GM18505 (cell line): ENCODE data around the gene SORCS2.

Experiments used
- ATAC-seq: cut with Tn5 transposase; IDR thresholded peaks from one replicate; pipeline ENCODE4 v1.9.1; 2021; ENCODE audit not compliant: unreplicated experiment
- POLR2A ChIP-seq: IDR thresholded peaks from 4 replicates; pipeline ENCODE4 v1.6.1; 2011; ENCODE audit warnings: borderline replicate concordance; ENCODE audit not compliant: insufficient read depth, insufficient read length; ENCODE audit errors: extremely low read depth

Gene SORCS2

GRCh38 chr4:7323872-7324650 lies 131.7 kb downstream of the SORCS2 start:
- ATAC-seq, result no peak
- TF ChIP-seq POLR2A, result no peak

- no peak for ATAC-seq
- no peak for TF ChIP-seq POLR2A
These were observed 132.3 kb downstream of the SORCS2 start for GRCh38 chr4:7324651-7325121.

- ATAC-seq, result no peak
- no peak for TF ChIP-seq POLR2A
These were observed 133.2 kb downstream of the SORCS2 start for GRCh38 chr4:7325541-7325940.

GRCh38 chr4:7326306-7326692 lies 134.0 kb downstream of the SORCS2 start:
- no peak for ATAC-seq
- no peak for TF ChIP-seq POLR2A

- no peak for ATAC-seq
These were observed 134.5 kb downstream of the SORCS2 start for GRCh38 chr4:7326693-7327340.

GRCh38 chr4:7327341-7327885 lies 135.1 kb downstream of the SORCS2 start:
- no peak for TF ChIP-seq POLR2A
- ATAC-seq, result no peak

More at GRCh38 chr4:7326693-7327340, 134.5 kb downstream of the SORCS2 start:
- no peak for TF ChIP-seq POLR2A

- ATAC-seq, result no peak
- no peak for TF ChIP-seq POLR2A
These were observed 136.0 kb downstream of the SORCS2 start for GRCh38 chr4:7328162-7328912.

- ATAC-seq, result no peak
- no peak for TF ChIP-seq POLR2A
These were observed 136.7 kb downstream of the SORCS2 start for GRCh38 chr4:7328913-7329638.

- ATAC-seq, result no peak
- no peak for TF ChIP-seq POLR2A
These were observed 137.8 kb downstream of the SORCS2 start for GRCh38 chr4:7330031-7330596.

- no peak for ATAC-seq
- TF ChIP-seq POLR2A, result no peak
These were observed 138.7 kb downstream of the SORCS2 start for GRCh38 chr4:7330811-7331681.

GRCh38 chr4:7331682-7332000 lies 139.3 kb downstream of the SORCS2 start:
- TF ChIP-seq POLR2A, result no peak
- ATAC-seq, result no peak

- no peak for ATAC-seq
- no peak for TF ChIP-seq POLR2A
These were observed 140.1 kb downstream of the SORCS2 start for GRCh38 chr4:7332216-7333023.
